Limb (tissue), 2 donors: ENCODE results near the gene RPL10.
A peak's percentile ranks its signal among the peaks of the same experiment; 100 is the strongest.

Source experiments
- DNase-seq, 2 donors: peaks; one replicate each; pipeline ENCODE4 v3.0.0-alpha.2; 2016; ENCODE audit errors: extremely low spot score in 2 of 2

RPL10 gene

GRCh38 chrX:154362085-154362742 lies 36.0 kb upstream of the RPL10 start:
- no peak for DNase-seq

GRCh38 chrX:154363706-154364439 lies 34.3 kb upstream of the RPL10 start:
- DNase-seq: no peak

GRCh38 chrX:154365052-154365600 lies 33.1 kb upstream of the RPL10 start:
- no peak for DNase-seq

GRCh38 chrX:154365997-154366665 lies 32.0 kb upstream of the RPL10 start:
- DNase-seq: no peak

- no peak for DNase-seq
Measured at GRCh38 chrX:154366666-154367055, 31.5 kb upstream of the RPL10 start.

- no peak for DNase-seq
Measured at GRCh38 chrX:154367474-154368308, 30.5 kb upstream of the RPL10 start.

- peak; percentile 29 to 54 for DNase-seq
Measured at GRCh38 chrX:154368630-154369448, 29.3 kb upstream of the RPL10 start.

GRCh38 chrX:154369449-154370299 lies 28.5 kb upstream of the RPL10 start:
- DNase-seq: peak; percentile 87

- peak in 1 of 2 donors; percentile 53 for DNase-seq
Measured at GRCh38 chrX:154370300-154371016, 27.7 kb upstream of the RPL10 start.

GRCh38 chrX:154371017-154371788 lies 27.0 kb upstream of the RPL10 start:
- peak; percentile 89 to 91 for DNase-seq

- DNase-seq: peak in 1 of 2 donors; percentile 53
Measured at GRCh38 chrX:154371789-154372300, 26.3 kb upstream of the RPL10 start.

- no peak for DNase-seq
Measured at GRCh38 chrX:154372612-154373022, 25.6 kb upstream of the RPL10 start.

- DNase-seq: peak; percentile 73 to 77
Measured at GRCh38 chrX:154373340-154374306, 24.6 kb upstream of the RPL10 start.

- peak in 1 of 2 donors; percentile 46 for DNase-seq
Measured at GRCh38 chrX:154374313-154375155, 23.6 kb upstream of the RPL10 start, which contains the start of gene FLNA. Gene FLNA, minus strand, starts transcription at chrX:154374634. Its CDS starts 3,389 bp downstream, at chrX:154371245.

- no peak for DNase-seq
Measured at GRCh38 chrX:154375156-154375504, 23.0 kb upstream of the RPL10 start.

GRCh38 chrX:154376774-154377173 lies 21.4 kb upstream of the RPL10 start:
- DNase-seq: no peak
